Activated CD8-positive, alpha-beta memory T cell treated with anti-CD3 and anti-CD28 coated beads, Interleukin-2, amount 50 U/mL, for 4 hours (primary cell): ENCODE measurements around the gene PRICKLE4.

Source experiments
- DNase-seq: peaks from one replicate; pipeline ENCODE4 v3.0.0-alpha.2; 2020

PRICKLE4 gene

DNA sequence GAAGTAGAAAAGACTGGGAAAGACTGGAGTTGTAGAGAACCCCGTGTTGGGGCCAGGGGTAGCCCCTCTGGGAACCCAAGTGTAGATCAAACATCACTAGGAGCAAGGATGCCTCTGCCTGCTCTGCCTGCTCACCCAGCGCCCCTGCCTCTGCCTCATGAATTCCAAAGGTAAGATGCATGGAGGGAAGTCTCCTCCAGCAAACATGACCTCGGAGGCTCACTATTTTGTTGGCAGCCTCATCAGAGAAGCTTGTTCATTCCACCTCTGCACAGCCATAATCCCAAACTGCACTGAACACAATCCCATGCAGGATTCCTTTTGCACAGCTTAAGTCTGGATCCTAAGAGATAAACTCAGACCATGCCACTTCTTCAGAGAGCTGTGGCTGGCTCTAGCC, 5.7 kb upstream of the PRICKLE4 start:
- no peak for DNase-seq

DNA sequence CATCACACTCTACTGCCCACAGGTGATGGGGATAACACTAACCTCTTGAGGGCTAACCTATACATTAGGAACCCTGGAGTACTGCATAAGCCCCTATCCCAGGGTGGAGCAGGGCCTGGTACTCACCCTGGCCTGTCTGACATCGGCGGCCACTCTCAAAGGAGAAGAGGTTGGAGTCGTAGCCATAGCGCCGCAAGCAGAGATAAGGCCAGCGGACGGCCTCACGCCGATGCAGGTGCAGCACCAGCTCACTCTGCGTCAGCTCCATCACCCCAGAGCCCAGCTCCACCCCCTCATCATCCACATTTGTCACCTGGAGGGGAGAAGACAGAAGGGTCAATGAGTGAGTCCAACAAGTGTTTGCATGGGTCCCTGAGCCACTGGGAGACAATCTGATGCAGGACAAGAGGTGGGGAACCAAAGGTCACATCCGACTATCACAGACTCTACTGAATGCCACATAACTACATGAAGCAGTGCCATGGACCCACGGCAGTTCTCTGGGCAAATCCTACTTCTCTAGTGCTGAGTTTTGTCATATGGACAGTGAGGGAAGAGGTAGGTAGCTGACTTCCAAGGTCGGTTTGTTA, 5.2 kb upstream of the PRICKLE4 start:
- DNase-seq, result no peak

DNA sequence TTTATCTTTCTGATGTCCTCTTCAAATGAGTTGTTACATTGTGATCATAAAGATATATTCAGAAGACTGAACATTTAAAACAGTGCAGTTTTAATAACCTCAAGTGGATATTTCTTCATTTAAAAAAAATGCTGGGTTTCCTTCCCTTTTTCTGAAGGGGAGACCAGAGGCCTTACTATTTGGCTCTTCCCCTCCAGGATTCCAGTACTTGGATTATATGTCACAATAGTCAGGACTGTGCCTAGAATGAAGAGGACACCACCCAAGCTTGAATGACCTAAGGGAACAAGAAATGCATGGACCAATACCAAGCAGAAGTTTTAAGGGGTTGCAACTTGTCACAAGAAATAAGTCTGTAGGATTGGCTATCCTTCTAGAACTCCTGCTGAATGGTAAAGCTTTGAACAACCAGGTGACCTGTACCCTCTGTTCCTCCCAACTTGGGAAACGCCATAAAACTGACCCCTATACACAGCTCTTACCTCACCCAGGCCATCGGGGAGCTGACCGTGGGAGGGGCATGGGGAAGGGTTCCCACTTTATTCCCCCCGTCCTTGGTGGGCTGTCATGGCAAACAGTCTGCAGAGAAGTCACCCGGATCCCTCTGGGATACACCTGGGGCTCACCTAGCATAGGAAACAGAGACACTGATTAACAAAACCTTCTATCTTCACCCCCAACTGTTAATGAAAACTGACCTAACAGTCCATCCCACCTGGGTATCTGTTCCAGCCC, 2.9 kb upstream of the PRICKLE4 start:
- DNase-seq, result no peak

DNA sequence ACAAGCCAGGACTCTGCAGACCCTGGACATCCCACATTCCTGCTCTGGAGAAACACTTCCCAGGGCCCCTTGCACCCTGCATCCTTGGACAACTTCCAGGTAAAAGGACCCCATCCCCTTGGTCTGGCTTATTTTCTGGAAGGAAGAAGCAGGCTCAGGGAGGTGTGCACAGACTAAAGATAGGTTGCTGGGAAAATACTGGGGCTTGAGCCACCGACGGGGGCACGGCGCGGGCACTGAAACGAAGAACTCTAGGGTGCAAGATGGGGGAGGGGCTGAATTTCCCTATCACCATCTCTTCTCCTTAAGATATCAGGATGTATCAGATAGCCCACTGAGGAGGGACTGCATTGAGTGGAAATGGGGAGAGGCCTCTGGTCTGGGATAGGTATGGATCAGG, 1.7 kb upstream of the PRICKLE4 start:
- no peak for DNase-seq

DNA sequence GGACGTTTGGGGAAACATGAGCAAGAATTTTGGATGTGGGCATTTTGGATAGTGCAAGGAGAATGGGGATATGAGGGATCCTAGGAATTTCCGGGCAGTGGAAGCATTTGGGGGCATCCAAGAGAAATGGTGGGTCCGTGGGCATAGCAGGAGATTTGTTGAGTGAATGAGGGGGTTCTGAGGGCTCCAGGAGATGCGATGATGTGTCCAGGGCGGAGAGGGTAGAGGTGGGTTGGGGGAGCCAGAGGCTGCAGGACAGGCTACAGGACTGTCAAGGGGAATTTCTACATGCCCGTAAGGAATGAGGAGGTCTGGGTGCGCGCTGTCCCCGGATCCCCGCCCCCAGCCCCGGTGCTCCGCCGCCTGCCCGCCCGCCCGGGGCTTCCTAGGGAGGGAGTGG, 1.2 kb upstream of the PRICKLE4 start:
- DNase-seq, result peak; percentile 28

DNA sequence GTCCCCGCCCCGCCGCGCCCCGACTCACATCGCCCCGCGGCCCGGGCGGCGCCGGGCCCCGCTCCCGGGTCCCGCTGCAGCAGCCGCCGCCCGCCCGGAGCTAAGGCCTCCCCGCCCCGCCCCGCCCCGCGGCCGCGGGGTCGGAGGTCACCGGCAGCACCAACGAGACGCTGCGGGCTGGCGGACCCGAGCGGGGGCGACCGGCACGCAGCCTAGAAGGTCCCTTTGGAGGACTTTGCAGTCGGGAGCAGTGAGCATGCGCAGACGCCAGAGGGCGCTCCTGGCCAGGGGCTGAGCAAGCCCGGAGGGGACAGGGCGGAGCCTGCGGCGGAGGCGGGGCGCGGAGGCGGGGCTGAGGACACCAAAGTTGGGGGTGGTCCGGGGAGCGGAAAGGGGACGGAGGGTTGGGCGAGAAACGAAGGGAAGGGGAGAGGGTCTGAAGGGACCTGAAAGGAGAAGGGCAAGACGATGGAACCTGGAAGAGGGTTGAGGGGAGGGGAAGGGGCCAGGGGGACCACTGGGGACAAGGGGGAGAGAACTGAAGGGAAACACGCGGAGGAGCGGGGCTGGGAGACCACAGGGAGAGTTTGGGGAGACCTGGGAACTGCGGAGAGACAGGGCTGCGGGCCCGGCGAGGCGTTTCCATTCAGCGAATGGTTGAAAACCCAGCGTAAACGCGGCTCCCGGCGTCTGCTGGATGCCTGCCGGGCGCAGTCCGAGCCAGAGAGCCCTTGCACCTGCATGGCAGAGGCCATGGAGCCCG, 613 bp upstream of the PRICKLE4 start, which contains the start of gene FRS3:
Gene FRS3 (minus strand): TSS at position 113 of the 763 bp plus-strand sequence. CDS start 2,913 bp downstream, outside the sequence.
- DNase-seq, result peak; percentile 100

DNA sequence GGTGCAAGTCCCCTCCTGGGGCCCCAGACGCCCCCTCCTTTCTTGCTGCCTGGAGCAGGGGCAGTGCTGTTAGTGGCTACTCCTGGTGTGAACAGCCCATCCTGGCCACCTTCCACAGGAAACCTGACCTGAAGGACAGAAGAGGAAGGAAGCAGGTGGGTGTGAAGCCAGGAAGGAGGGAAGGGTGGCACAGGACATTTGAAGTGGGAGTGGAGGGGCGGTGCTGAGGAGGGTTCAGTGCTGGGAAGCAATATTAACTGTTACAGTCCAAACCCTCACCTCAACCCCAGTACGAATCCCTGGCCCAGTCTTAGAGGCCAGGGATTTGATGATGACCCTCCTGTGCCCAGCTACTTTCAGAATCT, 766 bp downstream of the PRICKLE4 start:
- no peak for DNase-seq

DNA sequence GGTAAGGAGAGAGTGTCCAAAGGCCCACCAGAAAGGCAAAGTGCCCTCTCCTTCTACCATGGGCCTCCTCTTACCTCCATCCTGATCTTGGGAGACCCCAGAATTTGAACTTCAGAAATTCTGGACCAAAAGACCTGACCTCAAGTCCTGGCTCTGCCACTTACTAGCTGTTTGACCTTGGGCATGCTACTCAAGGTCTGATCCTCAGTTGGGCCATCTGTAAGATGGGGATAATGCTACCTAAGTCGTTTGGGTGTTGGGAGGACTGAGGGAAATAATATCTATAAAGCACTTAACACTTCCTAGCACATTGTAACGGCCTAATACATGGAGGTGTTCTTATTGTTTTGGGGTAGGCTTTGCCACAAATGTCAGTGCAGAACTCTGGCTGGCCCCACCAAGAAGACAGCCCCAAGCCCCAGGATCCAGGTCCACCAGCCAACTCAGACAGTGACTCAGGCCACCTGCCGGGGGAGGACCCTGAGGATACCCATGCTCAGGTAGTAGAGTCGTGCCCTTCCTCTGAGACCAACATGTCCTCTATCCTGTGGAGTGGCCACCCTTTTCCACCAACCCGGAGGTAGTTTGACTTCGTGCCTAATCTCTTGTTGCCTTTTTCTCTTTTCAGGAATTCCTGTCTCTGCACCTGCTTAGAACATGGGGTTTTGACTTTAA, 2.7 kb downstream of the PRICKLE4 start:
- DNase-seq, result no peak

DNA sequence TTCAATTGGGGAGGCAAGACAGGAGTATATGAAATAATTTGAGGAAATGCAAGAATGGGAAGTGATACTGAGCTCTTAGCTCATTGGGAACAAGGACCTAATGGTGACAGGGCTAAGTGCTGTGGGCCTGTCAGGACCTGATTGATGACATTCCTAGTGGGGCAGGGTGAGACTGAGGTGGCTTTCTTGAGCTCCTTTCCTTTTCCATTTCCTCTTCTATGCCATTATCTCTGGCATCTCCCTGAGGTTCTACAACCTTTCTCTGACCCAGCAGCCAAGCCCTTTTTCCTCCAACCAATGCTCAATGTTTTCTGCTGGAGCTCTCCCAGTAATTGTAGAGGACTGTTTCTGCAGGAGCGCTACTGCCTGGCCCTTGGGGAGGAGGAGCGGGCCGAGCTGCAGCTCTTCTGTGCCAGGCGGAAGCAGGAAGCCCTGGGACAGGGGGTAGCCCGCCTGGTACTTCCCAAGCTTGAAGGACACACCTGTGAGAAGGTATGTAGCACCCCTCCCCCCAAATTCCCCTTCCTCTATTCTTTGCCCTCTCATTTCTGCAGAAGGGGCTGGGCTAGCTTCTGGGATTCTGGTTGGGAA, 4.1 kb downstream of the PRICKLE4 start:
- DNase-seq, result no peak

DNA sequence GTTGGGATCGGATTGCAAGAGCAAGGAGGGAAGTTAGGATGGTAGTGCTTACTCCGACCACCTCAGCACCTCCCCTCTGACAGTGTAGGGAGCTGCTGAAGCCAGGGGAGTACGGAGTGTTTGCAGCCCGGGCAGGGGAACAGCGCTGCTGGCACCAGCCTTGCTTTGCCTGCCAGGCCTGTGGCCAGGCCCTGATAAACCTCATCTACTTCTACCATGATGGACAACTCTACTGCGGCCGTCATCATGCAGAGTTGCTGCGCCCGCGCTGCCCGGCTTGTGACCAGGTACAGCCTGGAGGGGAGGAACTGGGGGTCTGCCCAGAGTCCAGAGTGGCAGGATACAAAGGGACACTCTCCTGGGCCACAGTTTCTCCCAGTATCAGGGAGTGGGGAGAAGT, 4.7 kb downstream of the PRICKLE4 start:
- no peak for DNase-seq

DNA sequence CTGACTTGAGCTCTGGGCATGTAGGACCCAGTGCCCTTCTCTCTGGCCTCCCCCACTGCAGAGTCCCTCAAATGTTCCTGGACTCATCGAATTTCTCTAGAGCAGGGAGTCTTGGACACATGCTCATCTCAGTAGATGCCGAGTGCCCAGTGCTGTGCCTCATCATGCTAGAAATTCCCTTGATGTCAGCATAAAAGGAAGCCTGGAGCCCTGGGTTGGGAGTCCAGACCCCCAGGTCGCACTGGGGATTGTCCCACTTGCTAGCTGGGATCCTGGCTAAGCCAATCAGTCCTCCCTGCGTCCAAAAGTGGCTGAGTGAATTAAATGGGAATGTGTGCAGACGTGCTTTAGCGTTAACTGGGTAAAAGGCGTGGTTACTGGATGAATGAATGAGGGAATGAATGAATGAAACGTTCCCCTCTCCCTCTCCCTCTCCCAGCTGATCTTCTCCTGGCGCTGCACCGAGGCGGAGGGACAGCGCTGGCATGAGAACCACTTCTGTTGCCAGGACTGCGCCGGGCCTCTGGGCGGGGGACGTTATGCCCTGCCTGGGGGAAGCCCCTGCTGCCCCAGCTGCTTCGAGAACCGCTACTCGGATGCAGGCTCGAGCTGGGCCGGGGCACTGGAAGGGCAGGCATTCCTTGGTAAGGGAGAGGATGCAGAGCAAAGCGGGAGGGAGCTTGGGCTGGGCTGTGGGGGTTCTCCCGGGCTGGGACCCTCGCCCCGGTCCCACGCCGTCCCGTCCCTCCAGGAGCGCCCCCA, 5.3 kb downstream of the PRICKLE4 start:
- peak; percentile 27 for DNase-seq

DNA sequence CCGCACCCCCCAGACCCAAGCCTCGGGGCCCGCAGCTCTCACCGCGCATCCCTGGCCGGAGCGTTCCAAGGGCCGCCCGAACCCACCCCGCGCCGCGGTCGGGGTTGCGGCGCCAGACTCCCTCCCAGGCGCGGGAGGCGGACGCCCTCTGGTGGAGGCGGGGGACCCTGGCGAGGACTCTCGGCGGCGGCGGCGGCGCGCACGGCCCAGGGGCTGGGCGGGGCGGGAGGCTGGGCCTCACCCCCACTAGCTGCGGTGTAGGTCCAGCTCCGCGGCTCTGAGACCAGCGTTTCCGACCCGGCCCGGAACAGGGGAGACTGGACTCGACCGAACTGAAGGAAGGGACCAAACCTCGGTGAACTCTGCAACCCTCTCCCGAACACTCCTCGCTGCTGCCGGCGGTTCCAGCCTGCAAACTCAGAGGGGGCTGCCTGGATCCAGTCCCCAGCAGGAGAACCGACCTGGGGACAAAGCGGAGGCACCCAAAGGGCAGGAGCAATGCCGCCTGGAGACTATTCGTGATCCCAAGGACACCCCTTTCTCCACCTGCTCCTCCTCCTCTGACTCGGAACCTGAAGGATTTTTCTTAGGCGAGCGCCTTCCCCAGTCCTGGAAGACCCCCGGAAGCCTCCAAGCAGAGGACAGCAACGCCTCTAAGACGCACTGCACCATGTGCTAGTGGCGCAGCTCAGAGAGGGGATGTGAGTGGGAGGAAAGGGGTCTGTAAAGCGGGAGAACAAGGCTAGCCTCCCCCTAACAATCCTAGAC, 6.1 kb downstream of the PRICKLE4 start:
- peak; percentile 89 for DNase-seq

DNA sequence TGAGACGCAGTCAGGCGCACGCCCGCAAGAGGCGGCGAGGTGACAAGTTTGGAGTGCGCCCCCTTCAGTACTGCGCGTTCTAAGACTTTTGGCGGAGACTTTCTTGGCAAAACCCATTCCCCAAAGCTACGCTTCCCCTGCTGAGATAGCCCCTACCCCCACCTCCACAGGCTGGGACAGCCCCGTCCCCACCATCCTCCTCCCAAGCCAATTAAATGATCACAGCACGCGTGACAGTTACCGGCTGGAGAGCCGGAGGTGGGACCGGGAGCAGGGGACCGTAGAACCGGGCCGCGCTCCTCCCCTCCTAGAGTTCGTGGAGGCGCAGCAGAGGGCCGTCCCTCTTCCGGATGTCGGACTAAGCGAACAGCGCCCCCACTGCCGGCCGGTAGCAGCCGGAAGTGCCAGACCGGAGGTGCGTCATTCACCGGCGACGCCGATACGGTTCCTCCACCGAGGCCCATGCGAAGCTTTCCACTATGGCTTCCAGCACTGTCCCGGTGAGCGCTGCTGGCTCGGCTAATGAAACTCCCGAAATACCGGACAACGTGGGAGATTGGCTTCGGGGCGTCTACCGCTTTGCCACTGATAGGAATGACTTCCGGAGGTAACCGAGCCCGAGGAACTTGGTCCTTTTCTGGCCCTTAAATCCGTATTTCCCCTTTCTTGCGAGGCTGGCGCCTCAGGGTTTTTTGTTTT, 6.8 kb downstream of the PRICKLE4 start, which contains the start of gene TOMM6:
Gene TOMM6 (plus strand): TSS at position 476 of the 699 bp plus-strand sequence. CDS start 4 bp downstream, at position 480.
- DNase-seq, result peak; percentile 95

DNA sequence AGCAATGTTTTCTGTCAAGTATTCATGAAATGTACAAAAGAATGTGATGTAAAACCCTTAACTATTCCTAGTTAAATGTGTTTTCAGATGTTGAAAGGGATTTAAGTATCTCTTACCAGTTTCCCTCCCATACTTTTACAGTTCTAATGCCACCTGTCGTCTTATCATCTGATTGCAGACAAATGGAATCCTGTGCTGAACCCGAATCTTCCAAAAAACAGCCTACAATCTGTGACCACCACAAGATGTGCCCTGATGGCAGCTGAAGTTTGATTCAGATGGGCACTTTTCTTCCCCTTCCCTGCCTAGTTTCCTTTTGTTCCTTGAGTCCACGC, 8.8 kb downstream of the PRICKLE4 start:
- DNase-seq, result no peak

DNA sequence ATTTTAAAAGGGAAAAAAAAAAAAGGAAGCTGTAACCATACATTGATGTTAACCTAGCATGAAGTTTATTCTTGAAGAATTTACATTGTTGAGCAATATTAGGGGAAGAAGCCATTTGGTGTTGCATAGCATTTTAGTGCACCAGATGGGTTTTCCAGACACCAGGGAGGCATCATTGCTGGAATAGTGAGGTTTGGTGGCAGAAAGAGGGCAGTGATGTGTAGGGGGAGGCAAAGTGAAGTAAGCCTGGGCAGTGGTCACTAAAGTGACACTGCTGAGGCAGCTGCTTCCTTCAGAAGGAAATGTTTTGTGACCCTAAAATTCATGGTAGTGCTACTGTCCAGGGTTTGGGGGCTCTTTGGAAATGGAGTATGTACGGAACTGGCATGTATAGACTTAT, 9.5 kb downstream of the PRICKLE4 start:
- DNase-seq, result no peak

DNA sequence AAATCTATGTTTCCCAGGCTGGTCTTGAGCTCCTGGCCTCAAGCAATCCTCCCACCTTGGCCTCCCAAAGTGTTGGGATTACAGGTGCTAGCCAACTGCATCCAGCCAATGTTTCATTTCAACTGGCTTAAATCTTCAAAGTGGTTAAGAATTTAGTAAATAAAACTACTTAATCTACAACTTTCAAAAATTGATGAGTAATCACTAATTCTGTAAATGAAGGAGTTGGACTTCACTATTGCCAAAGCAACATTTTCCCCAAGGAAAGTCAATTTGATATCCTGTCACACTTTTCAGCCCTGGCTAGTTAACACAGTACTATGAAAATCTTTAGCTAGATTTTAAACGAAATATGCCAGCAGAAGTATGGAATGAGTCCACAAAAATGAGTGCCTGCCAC, 10.7 kb downstream of the PRICKLE4 start:
- no peak for DNase-seq

DNA sequence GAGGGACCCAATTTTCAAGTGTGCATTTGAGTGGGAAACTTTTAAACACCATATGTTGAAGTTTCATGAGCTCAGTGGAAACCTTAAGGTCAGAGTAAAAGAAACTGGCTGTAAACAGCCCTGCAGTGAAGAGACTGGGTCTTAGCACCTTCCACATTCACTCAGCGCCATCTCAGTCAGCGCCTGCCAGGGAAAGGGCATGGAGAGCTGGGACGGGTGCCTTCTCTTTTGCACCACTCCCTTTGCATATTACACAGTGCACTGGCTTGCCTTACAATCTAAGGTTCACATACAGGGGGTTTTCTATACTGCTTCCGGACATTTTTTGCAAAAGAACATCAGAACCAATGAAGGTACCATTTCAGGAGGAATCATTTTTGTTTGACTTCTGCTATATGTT, 11.4 kb downstream of the PRICKLE4 start:
- no peak for DNase-seq

DNA sequence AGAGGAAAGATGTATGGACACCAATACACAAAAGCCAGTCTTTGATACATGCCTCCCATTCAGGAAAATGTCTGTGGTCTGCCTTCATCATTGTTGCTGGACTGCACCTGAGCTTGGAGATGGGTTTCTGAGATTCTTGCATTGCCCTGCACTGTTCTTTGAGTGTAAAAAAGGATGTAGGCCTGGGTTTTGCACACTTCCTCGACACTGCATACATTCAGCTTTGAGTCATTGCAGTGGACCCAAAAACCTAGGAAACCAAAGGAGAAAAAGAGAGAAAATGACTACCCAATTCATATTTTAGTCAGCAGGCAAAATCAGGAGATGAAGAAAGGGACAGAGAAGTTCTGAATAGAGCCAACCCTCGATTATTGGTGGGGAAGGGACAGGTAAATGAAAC, 15.9 kb downstream of the PRICKLE4 start:
- no peak for DNase-seq

DNA sequence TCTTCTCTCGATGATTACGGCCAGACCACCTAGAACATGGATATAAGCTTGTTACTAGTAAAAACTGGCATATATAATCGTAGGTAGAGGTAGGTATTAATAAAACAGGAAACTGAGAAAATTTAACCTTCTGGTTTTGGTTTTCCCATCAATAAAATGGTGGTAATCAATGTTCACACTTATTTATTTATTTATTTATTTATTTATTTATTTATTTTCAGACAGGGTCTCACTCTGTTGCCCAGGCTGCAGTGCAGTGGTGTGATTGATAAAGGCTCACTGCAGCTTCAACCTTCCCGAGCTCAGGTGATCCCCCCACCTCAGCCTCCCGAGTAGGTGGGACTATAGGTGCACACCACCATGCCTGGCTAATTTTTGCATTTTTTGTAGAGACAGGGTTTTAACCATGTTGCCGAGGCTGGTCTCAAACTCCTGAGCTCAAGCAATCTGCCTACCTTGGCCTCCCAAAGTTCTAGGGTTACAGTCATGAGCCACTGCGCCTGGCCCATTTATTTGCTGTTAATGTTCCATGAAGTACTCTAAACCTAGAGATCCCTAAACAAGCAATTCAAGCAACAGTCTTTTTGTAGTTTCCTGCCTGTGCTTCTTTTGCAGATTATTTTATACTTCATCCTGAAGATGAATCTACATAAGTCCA, 18.4 kb downstream of the PRICKLE4 start:
- no peak for DNase-seq

DNA sequence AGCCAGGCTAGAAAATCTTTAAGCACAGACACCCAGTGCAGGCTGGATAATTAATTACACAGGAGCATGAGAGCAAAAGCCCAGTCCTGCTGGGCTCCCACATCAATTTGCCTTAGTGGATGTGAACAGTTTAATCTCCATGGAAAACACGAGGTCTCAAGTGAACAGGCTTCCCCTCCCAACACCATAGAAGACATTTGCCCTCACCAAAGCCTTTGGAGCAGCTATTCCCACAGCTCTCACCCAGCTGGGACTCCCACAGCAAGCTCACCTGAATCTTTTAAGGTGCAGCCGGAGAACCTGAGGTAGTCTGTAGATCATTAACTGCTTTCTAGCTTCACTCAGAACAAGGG, 19.0 kb downstream of the PRICKLE4 start:
- no peak for DNase-seq
